H9 (cell line): Measurements from ENCODE around the gene SIKE1. TPM values are rescaled to one million over a fixed set of nuclear protein-coding genes. Genes with fewer than 3 reads are reported as not detected.

ENCODE experiments used
- DNase-seq: peaks from one replicate; pipeline ENCODE4 v3.0.0-alpha.2; 2017
- H2AFZ ChIP-seq: one replicate; pipeline ENCODE4 v1.6.1; 2013; ENCODE audit warnings: mild to moderate bottlenecking, low read length, control low read depth, moderate library complexity
- H2AK5ac ChIP-seq: 2 replicates; pipeline ENCODE4 v1.6.1; 2013; ENCODE audit warnings: low read length, control low read depth, mixed read lengths; ENCODE audit not compliant: insufficient read length
- H2BK120ac ChIP-seq: one replicate; pipeline ENCODE4 v1.6.1; 2013; ENCODE audit warnings: low read depth, mild to moderate bottlenecking, low read length, control low read depth, inconsistent platforms; ENCODE audit not compliant: poor library complexity, severe bottlenecking
- H2BK12ac ChIP-seq: 2 replicates; pipeline ENCODE4 v1.6.1; 2013; ENCODE audit warnings: low read length, control low read depth, mixed read lengths, low read depth; ENCODE audit not compliant: insufficient read length
- H2BK15ac ChIP-seq: 2 replicates; pipeline ENCODE4 v1.6.1; 2013; ENCODE audit warnings: low read depth, low read length, control low read depth
- H2BK20ac ChIP-seq: one replicate; pipeline ENCODE4 v1.6.1; 2013; ENCODE audit warnings: low read depth, mild to moderate bottlenecking, low read length, control low read depth, inconsistent platforms; ENCODE audit not compliant: poor library complexity, severe bottlenecking
- H2BK5ac ChIP-seq: 2 replicates; pipeline ENCODE4 v1.6.1; 2013; ENCODE audit warnings: low read length, control low read depth, mixed read lengths; ENCODE audit not compliant: insufficient read length
- H3K14ac ChIP-seq: 2 replicates; pipeline ENCODE4 v1.6.1; 2013; ENCODE audit warnings: low read length, control low read depth; ENCODE audit not compliant: insufficient read depth
- H3K18ac ChIP-seq: 2 replicates; pipeline ENCODE4 v1.6.1; 2013; ENCODE audit warnings: low read depth, mild to moderate bottlenecking, mixed read lengths, low read length, control low read depth; ENCODE audit not compliant: insufficient read length
- H3K23ac ChIP-seq: 2 replicates; pipeline ENCODE4 v1.6.1; 2013; ENCODE audit warnings: low read length, control low read depth, mixed read lengths, low read depth; ENCODE audit not compliant: insufficient read length
- H3K23me2 ChIP-seq: 2 replicates; pipeline ENCODE4 v1.6.1; 2013; ENCODE audit warnings: low read depth, mild to moderate bottlenecking, mixed read lengths, low read length, control low read depth; ENCODE audit not compliant: insufficient read length, poor library complexity, severe bottlenecking
- H3K27ac ChIP-seq: 2 replicates; pipeline ENCODE4 v1.5.1; 2013; ENCODE audit warnings: low read length, control low read depth, mixed read lengths, low read depth; ENCODE audit not compliant: insufficient read length
- H3K27me3 ChIP-seq: 2 replicates; pipeline ENCODE4 v1.6.1; 2013; ENCODE audit warnings: low read length, control low read depth, inconsistent platforms; ENCODE audit not compliant: insufficient read depth
- H3K4ac ChIP-seq: 2 replicates; pipeline ENCODE4 v1.6.1; 2013; ENCODE audit warnings: low read depth, mild to moderate bottlenecking, control low read depth, inconsistent platforms, low read length, moderate library complexity
- H3K4me1 ChIP-seq: 2 replicates; pipeline ENCODE4 v1.6.1; 2013; ENCODE audit warnings: low read length, control low read depth, inconsistent platforms; ENCODE audit not compliant: insufficient read depth
- H3K4me2 ChIP-seq: 2 replicates; pipeline ENCODE4 v1.6.1; 2013; ENCODE audit warnings: low read length, control low read depth, mixed read lengths; ENCODE audit not compliant: insufficient read length, insufficient read depth
- H3K56ac ChIP-seq: 2 replicates; pipeline ENCODE4 v1.6.1; 2013; ENCODE audit warnings: low read depth, mild to moderate bottlenecking, mixed read lengths, low read length, control low read depth; ENCODE audit not compliant: insufficient read length
- H3K79me1 ChIP-seq: 2 replicates; pipeline ENCODE4 v1.6.1; 2013; ENCODE audit warnings: low read depth, mild to moderate bottlenecking, moderate library complexity, low read length, control low read depth, inconsistent platforms; ENCODE audit not compliant: insufficient read depth, poor library complexity, severe bottlenecking
- H3K79me2 ChIP-seq: 2 replicates; pipeline ENCODE4 v1.6.1; 2013; ENCODE audit warnings: low read length, control low read depth, inconsistent platforms; ENCODE audit not compliant: insufficient read depth
- H3K9ac ChIP-seq: 2 replicates; pipeline ENCODE4 v1.6.1; 2013; ENCODE audit warnings: low read length, control low read depth, mixed read lengths; ENCODE audit not compliant: insufficient read length; ENCODE audit errors: extremely low read depth
- H3K9me3 ChIP-seq: one replicate; pipeline ENCODE4 v1.6.1; 2013; ENCODE audit warnings: low read depth, low read length, inconsistent platforms; ENCODE audit not compliant: control insufficient read depth
- H3T11ph ChIP-seq: one replicate; pipeline ENCODE4 v1.6.1; 2013; ENCODE audit warnings: mild to moderate bottlenecking, low read length, control low read depth, inconsistent platforms
- H4K20me1 ChIP-seq: one replicate; pipeline ENCODE4 v1.6.1; 2013; ENCODE audit not compliant: control insufficient read depth, insufficient read length, insufficient read depth
- H4K5ac ChIP-seq: 2 replicates; pipeline ENCODE4 v1.6.1; 2013; ENCODE audit warnings: low read depth, mild to moderate bottlenecking, mixed read lengths, low read length, control low read depth; ENCODE audit not compliant: insufficient read length
- H4K8ac ChIP-seq: replicated peaks from 2 replicates; pipeline ENCODE4 v1.6.1; 2013; ENCODE audit warnings: low read length, control low read depth, mixed read lengths, low read depth; ENCODE audit not compliant: insufficient read length
- H4K91ac ChIP-seq: 2 replicates; pipeline ENCODE4 v1.6.1; 2013; ENCODE audit warnings: low read depth, mild to moderate bottlenecking, moderate library complexity, mixed read lengths, low read length, control low read depth; ENCODE audit not compliant: insufficient read length
- H3K27ac Mint-ChIP-seq, 3 experiments: 2 replicates in 2 of 3; 3 replicates in 1 of 3; pipeline ENCODE4 v1.8.0; 2020 to 2021; ENCODE audit warnings: mixed read lengths in 3 of 3, mild to moderate bottlenecking in 1 of 3, moderate library complexity in 1 of 3
- H3K27me3 Mint-ChIP-seq: 2 replicates; pipeline ENCODE4 v1.8.0; 2021; ENCODE audit warnings: low read depth, mild to moderate bottlenecking, moderate library complexity, mixed read lengths
- H3K36me3 Mint-ChIP-seq, 3 experiments: 2 replicates in 2 of 3; 3 replicates in 1 of 3; pipeline ENCODE4 v1.8.0; 2020 to 2021; ENCODE audit warnings: low read depth in 3 of 3, mixed read lengths in 3 of 3; ENCODE audit not compliant: insufficient read depth in 1 of 3
- H3K4me1 Mint-ChIP-seq, 2 experiments: 2 replicates each; pipeline ENCODE4 v1.8.0; 2020; ENCODE audit warnings: mixed read lengths in 2 of 2
- H3K4me3 Mint-ChIP-seq, 2 experiments: 2 replicates in 1 of 2; 3 replicates in 1 of 2; pipeline ENCODE4 v1.8.0; 2020 to 2021; ENCODE audit warnings: mild to moderate bottlenecking in 2 of 2, mixed read lengths in 2 of 2, moderate library complexity in 1 of 2
- H3K9me3 Mint-ChIP-seq, 2 experiments: 2 replicates in 1 of 2; 3 replicates in 1 of 2; pipeline ENCODE4 v1.8.0; 2020; ENCODE audit warnings: mild to moderate bottlenecking in 2 of 2, mixed read lengths in 2 of 2, moderate library complexity in 1 of 2
- CTCF ChIP-seq: fragments of 200-600 bp; sonication (generic); conservative IDR thresholded peaks from 3 replicates; pipeline ENCODE4 v1.8.0; 2021; ENCODE audit warnings: antibody characterized with exemption, mild to moderate bottlenecking
- WGBS: extraction: QIAGEN DNeasy Blood & Tissue Kit; methylation state at CpG from one replicate; pipeline ENCODE4 v1.1.7; 2013; ENCODE audit warnings: missing lambda C conversion rate, low lambda C conversion rate, mixed read lengths; ENCODE audit not compliant: insufficient read length; ENCODE audit errors: extremely low coverage; 5-methylcytosine and 5-hydroxymethylcytosine counted together
- total RNA-seq: library from RNA; stranded (reverse); gene quantifications from 2 replicates; pipeline ENCODE4 v1.2.1, GENCODE V29; 2021

The SIKE1 gene
- total RNA-seq, 1 experiment from 2014 or later: 75.3 TPM

- Histone ChIP-seq H3T11ph (no peak overlapping the region), H3K9ac (no peak overlapping the region), H3K27ac (no peak overlapping the region), H3K79me1 (no peaks in the 10 kb centered on the region), H4K8ac (no peak overlapping the region), H3K4me2 (no peak overlapping the region), H4K91ac (no peak overlapping the region), H3K14ac (no peak overlapping the region), H4K5ac (no peak overlapping the region), H3K79me2 (no peaks in the 10 kb centered on the region), H2BK5ac (no peak overlapping the region), H3K23me2 (no peaks in the 10 kb centered on the region), H3K56ac (no peak overlapping the region), H3K18ac (no peak overlapping the region), H4K20me1 (no peaks in the 10 kb centered on the region), H2AFZ (no peak overlapping the region), H2BK12ac (no peak overlapping the region), H2BK120ac (no peak overlapping the region), H3K4me1 (no peaks in the 10 kb centered on the region), H3K27me3 (no peaks in the 10 kb centered on the region), H2BK20ac (no peak overlapping the region), H2AK5ac (no peak overlapping the region), H3K9me3 (no peaks in the 10 kb centered on the region), H3K23ac (no peak overlapping the region), H3K4ac (no peak overlapping the region), H2BK15ac (no peak overlapping the region)
- Mint-ChIP-seq H3K9me3 (no peaks in the 10 kb centered on the region), H3K27ac (no peak overlapping the region), H3K4me3 (no peak overlapping the region), H3K36me3 (peaks cover 58 to 95% (median 93%) of the 10 kb centered on the region in 3 experiments), H3K27me3 (no peaks in the 10 kb centered on the region), H3K4me1 (no peaks in the 10 kb centered on the region)
- no peak for TF ChIP-seq CTCF
- WGBS: no CpG with 5 or more reads among the region's 1 CpG
- no peak for DNase-seq
Measured at GRCh38 chr1:114723457-114723856, 57.0 kb downstream of the SIKE1 start.
